CD4-positive, alpha-beta T cell treated with Interleukin-6 for 4 hours (primary cell): ENCODE measurements around the gene ZMYND12.

ENCODE experiments used
- DNase-seq: peaks from one replicate; pipeline ENCODE4 v3.0.0-alpha.2; 2020; ENCODE audit warnings: mixed read lengths

The ZMYND12 gene

GRCh38 chr1:42434340-42434739, 21.5 kb downstream of the ZMYND12 start:
- DNase-seq: no peak

- no peak for DNase-seq
Observed at GRCh38 chr1:42433369-42433768, 22.5 kb downstream of the ZMYND12 start.

- no peak for DNase-seq
Observed at GRCh38 chr1:42432714-42433113, 23.1 kb downstream of the ZMYND12 start.

- DNase-seq: no peak
Observed at GRCh38 chr1:42431514-42431913, 24.3 kb downstream of the ZMYND12 start.

- DNase-seq: no peak
Observed at GRCh38 chr1:42430286-42431135, 25.3 kb downstream of the ZMYND12 start.

- DNase-seq: no peak
Observed at GRCh38 chr1:42429603-42430002, 26.2 kb downstream of the ZMYND12 start.

GRCh38 chr1:42427240-42427639, 28.6 kb downstream of the ZMYND12 start:
- no peak for DNase-seq

GRCh38 chr1:42424201-42424600, 31.6 kb downstream of the ZMYND12 start:
- DNase-seq: no peak

GRCh38 chr1:42423681-42424080, 32.1 kb downstream of the ZMYND12 start:
- DNase-seq: no peak

- DNase-seq: no peak
Observed at GRCh38 chr1:42422737-42423136, 33.1 kb downstream of the ZMYND12 start.

GRCh38 chr1:42420911-42421585, 34.8 kb downstream of the ZMYND12 start:
- DNase-seq: no peak

- no peak for DNase-seq
Observed at GRCh38 chr1:42420121-42420520, 35.7 kb downstream of the ZMYND12 start.

- DNase-seq: no peak
Observed at GRCh38 chr1:42419126-42419821, 36.5 kb downstream of the ZMYND12 start.

- DNase-seq: no peak
Observed at GRCh38 chr1:42418516-42418915, 37.3 kb downstream of the ZMYND12 start.

- DNase-seq: no peak
Observed at GRCh38 chr1:42417166-42417565, 38.7 kb downstream of the ZMYND12 start.

- no peak for DNase-seq
Observed at GRCh38 chr1:42414551-42415496, 41.0 kb downstream of the ZMYND12 start.

- no peak for DNase-seq
Observed at GRCh38 chr1:42403880-42404400, 51.9 kb downstream of the ZMYND12 start.

GRCh38 chr1:42399315-42400100, 56.3 kb downstream of the ZMYND12 start:
- DNase-seq: no peak

GRCh38 chr1:42392967-42393848, 62.6 kb downstream of the ZMYND12 start:
- no peak for DNase-seq

GRCh38 chr1:42392255-42392654, 63.6 kb downstream of the ZMYND12 start:
- no peak for DNase-seq
